ENCODE data around the gene PCDH7.

The PCDH7 gene, protein sequence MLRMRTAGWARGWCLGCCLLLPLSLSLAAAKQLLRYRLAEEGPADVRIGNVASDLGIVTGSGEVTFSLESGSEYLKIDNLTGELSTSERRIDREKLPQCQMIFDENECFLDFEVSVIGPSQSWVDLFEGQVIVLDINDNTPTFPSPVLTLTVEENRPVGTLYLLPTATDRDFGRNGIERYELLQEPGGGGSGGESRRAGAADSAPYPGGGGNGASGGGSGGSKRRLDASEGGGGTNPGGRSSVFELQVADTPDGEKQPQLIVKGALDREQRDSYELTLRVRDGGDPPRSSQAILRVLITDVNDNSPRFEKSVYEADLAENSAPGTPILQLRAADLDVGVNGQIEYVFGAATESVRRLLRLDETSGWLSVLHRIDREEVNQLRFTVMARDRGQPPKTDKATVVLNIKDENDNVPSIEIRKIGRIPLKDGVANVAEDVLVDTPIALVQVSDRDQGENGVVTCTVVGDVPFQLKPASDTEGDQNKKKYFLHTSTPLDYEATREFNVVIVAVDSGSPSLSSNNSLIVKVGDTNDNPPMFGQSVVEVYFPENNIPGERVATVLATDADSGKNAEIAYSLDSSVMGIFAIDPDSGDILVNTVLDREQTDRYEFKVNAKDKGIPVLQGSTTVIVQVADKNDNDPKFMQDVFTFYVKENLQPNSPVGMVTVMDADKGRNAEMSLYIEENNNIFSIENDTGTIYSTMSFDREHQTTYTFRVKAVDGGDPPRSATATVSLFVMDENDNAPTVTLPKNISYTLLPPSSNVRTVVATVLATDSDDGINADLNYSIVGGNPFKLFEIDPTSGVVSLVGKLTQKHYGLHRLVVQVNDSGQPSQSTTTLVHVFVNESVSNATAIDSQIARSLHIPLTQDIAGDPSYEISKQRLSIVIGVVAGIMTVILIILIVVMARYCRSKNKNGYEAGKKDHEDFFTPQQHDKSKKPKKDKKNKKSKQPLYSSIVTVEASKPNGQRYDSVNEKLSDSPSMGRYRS (N-terminal part only)

DNA sequence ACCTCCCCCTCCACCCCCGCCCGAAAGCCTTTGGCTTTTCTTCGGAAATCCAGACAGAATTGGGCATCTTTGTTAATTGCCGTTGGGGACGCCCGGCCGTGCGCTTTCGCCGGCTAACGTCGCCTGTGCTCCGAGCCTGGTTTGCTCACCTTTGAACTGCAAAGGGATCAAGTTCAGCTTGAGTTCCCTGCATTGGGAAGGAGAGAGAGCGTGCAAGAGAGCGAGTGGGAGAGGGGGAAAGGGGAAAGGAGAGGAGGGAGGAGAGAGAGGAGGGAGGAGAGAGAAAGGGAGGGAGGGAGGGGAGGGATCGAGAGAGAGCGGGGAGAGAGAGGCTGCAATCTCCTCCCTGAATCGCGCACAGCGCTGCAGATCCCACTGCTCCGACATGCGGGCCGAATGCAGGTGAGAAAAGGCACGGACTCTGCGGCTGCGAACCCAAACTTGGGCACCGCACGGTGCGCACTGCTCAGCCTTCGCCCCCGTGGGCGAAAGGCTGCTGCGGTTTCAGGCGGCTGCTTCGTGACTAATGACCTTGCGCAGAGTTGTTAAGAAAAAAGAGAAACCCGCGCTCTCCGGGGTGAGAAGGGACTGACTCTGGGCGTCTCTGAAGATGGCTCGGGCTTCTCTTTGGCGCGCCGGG is at the start of gene PCDH7:
Gene PCDH7, plus strand, starts transcription at position 349 of the 640 bp plus-strand sequence. CDS start 1,054 bp downstream, outside the sequence.
- DNase-seq (ENCODE audit: extremely low read depth in 1 of 2, low read depth in 1 of 2), result no peak

DNA sequence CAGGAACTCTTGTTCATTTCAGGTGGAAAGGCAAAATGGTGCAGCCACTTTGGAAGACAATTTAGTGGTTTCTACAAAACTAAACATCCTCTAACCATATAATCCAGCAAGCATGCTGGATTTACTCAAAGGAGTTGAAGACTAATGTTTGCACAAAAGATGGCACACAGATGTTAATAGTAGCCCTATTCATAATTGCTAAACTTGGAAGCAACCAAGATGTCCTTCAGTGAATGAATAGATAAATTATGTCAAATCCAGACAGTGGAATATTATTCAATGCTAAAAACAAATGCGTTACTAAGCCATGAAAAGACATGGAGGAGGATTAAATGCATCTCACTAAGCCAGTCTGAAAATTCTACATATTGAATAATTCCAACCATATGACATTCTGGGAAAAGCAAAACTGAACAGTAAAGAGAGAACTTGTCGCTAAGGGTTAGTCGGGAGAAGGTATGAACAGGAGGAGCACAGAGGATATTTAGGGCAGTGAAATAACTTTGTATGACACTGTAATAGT is 48.2 kb upstream of the PCDH7 start:
- DNase-seq (ENCODE audit: extremely low read depth in 1 of 2, low read depth in 1 of 2), result no peak

DNA sequence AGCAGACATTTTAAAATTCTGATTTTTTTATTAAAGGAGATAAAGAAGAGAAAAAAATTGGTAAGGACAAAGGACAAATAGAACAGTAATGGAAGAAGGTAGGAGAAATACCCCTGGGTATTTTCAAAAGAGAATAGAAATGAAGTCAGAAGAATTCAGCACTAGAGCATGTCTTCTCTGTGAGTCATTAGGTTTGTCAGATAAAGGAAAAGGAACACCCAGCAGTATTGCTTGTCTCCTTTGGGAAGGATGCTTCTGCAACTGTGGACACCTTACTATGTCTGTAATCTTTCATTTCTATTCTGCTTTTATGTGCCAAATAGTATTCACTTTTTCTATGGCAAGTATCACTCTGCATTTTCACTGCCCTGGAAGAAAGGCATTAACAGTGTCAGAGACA is 24.0 kb upstream of the PCDH7 start:
- no peak for DNase-seq (ENCODE audit: extremely low read depth in 1 of 2, low read depth in 1 of 2)

DNA sequence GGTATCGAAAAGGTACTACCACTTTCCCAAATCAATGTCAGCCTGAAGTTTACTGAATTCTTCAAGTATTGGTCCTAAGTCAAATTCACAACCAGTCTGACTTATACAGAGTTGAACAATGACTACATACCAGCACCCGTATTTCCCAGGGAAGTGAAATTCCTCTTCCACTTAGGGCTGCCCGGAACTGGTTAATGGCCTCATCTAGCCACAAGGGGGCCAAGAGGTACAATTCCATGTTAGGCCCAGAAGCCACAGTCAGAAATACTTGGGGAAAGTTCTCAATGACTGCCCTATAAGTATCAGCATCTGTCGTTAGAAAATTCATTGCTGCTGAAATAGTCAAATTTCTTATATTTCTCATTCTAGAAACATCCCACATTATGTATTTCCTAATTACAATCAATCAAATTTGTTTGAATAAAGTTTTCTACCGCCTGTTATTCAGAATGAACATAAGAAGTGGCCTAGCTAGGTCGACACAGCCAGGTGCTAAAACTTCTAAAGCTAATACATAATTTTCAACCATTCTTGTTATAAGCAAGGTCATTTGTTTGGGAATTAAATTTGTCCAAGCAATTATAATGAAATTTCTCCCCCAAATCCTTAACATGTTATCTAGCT is 5.6 kb upstream of the PCDH7 start:
- no peak for DNase-seq (ENCODE audit: extremely low read depth in 1 of 2, low read depth in 1 of 2)

DNA sequence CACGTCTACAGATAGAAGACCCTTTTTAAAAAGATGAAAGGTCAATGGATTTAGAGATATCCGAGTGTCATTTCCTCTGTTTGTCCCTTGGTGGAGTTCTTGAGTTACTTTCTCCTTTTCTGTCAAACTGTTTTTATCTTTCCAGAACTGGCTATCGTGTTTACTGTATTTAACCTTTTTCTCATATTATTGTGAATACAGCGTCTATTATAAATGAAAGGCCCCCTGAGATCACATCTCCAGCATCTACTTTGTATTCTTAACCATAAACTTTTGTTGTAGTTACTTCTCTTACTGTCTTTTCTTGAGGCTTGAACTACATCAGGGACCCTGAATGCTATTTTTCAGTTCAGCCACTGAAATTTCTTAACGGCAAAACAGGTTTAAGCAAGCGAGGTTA is 4.0 kb upstream of the PCDH7 start:
- no peak for DNase-seq (ENCODE audit: extremely low read depth in 1 of 2, low read depth in 1 of 2)

DNA sequence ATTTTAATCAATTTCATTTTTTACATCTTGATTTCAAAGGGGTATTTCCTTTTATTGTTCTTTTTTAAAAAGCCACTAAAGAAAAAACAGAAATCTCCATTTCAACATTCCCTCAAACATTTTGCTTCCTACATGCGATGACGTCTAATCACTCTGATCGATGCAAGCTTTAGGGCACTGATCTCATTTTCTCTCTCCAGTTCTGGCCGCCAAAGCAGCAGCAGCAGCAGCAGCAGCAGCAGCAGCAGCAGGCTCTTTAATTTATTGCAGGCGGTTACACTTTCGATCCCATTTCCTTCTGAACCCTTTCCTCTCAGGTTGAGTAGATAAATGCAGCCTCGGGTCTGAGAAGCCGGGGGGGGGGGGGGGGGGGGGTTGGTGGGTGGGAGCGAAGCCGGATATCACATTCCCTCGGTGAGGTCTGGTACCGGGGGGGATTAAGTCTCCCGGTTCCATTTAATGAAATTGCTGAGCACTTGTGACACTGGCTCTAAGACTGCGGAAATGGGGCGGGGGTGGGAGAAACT is 3.4 kb upstream of the PCDH7 start:
- no peak for DNase-seq (ENCODE audit: extremely low read depth in 1 of 2, low read depth in 1 of 2)

DNA sequence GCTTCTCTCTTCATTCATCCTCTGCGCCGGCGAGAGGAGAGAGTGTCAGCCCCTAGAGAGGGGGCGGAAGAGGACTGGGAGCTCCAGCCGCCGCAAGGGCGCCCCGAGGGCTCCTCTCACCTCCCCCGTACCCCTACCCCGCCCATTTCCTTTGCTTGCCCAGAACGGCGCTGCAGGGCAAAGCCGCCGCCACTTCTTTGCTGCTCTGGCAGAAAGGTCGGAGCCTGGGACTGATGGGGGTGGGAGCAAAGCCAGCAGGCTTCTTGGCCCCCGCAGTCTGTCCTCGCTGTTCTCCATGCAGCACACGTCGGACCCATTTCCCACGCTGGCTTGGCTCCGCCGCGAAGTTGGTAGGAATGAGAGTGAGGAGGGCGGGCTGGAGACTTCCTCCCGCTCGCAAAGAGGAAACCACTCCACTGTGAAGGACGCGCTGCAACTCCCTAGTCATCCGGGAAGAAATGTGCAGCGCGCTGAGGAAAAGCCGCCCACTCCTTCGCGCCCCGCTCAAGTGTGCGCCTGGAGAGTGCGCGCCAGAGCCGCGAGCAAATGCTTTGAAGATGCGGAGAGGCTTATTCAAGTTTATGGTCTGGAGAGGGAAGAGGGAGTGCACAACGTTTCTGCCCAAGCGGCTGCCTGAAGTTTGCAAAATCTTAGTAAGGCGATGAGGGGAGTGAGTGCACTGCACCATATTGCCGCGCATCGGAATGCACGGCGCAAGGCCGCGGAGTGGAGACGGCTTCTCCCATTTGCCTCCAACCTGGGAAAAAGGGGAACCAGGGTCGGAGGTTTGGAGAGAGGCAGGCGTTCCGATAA is 2.8 kb upstream of the PCDH7 start:
- DNase-seq (ENCODE audit: extremely low read depth in 1 of 2, low read depth in 1 of 2), result no peak

DNA sequence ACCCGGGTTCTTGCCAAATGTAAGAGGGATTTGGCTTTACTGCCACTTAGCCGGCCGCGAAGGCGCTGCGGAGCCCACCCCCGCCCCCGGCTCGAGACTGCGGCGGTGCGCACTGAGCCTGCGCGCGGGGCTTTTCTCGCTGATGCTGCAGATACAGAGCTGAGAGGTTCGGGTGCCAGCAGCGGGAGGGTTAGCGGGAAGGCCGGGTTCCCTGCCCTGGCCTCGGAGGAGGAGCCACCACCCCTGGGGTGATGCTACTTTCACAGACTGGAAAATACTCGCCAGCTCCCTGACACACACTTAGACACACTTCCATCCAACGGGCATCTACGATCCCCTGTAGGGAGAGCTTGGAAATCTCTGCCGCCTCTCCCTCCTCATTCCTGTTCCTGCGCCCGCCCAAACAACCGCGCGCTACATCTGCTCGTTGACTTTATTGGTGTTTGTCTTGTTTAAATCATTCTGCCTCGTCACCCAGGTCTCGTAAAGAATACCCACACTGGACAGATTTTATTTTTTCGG is 2.1 kb upstream of the PCDH7 start:
- no peak for DNase-seq (ENCODE audit: extremely low read depth in 1 of 2, low read depth in 1 of 2)

DNA sequence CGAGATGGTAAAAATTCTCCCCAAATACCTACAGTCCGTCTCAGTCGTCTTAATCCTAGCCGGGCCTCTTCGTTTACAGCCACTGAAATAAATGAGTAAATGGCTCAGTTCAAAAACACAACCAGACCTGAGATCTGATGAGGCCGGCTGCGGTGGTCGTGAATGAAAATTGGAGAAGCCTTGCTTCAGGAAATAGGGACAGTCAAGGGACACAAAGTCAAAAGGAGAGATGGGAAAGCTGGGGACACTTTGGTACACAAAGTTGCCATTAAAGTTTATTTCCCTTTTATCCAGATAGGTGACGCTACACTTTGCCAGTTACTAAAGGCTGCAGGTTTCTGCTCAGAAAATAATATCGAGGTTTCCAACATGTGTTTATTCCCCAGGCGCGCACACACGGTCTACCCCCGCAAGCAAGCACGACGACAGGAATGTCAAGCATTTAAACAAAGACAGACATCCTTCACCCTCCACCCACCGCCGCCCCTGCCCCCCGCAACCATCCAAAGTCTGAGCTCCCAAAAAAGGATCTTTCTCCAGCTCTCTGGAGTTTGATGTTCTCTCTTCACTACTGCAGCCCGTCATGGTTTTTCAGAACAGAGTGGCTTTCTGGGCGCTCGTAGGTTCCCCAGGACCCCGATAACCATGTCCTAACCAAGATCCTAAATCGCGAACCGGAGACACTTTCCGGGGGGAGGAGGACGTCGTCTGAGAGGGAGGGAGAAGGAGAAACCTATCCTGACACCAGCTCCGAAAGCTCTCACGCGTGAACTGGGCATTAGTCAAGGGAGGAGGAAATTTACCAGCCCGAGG is 1.3 kb upstream of the PCDH7 start:
- DNase-seq (ENCODE audit: extremely low read depth in 1 of 2, low read depth in 1 of 2), result no peak

DNA sequence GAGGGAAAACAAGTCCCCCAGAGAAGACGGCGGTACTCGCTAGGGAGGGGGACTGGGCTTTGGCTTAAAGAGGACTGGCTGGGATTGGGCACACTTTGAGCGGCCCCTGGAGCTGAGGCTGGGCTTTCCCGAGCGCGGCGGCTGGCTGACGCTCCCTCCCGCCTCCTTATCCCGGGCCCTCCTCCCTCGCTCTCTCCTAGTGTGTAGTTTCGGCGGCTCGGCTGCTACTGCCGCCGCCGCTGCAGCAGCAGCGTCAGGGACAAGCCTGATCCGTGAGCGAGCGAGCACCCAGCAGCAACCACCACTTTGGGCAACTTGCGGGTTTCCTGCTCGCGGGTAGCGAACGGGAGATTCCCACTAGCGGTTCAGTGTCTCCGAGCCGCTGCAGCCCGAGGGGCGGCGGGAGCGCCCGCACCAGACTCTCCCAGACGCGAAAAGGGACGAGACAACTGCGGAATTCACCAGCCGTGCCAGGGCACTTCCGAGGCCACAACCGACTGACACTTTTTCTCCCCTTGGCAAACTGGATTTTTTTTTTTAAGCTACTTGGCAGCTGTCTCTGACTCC is 632 bp upstream of the PCDH7 start:
- no peak for DNase-seq (ENCODE audit: extremely low read depth in 1 of 2, low read depth in 1 of 2)

DNA sequence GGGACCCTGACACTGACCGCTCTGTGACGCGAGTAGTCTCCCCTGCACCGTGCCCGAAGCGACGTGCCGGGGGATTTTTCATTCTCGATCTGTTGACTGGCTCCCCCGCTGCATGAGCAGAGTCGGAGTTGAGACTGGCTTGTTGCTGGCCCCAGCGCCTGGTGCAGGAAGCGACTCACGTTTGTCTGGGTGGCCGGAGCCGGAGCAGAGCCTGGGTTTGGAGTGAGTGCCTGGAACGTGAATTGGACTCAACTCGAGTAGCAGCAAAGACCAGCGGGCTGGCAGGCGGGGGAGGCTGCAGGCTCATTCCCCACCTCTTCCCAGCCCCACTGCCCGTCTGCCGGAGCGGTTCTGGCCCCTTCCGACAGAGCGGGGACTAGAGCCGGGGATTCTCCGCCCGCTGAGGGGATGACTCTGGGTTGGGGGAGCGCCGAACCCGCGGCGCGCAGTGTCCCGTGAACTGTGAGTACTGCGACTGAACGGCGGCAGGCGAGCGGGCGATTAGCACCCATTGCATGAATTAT is 554 bp downstream of the PCDH7 start:
- no peak for DNase-seq (ENCODE audit: extremely low read depth in 1 of 2, low read depth in 1 of 2)

DNA sequence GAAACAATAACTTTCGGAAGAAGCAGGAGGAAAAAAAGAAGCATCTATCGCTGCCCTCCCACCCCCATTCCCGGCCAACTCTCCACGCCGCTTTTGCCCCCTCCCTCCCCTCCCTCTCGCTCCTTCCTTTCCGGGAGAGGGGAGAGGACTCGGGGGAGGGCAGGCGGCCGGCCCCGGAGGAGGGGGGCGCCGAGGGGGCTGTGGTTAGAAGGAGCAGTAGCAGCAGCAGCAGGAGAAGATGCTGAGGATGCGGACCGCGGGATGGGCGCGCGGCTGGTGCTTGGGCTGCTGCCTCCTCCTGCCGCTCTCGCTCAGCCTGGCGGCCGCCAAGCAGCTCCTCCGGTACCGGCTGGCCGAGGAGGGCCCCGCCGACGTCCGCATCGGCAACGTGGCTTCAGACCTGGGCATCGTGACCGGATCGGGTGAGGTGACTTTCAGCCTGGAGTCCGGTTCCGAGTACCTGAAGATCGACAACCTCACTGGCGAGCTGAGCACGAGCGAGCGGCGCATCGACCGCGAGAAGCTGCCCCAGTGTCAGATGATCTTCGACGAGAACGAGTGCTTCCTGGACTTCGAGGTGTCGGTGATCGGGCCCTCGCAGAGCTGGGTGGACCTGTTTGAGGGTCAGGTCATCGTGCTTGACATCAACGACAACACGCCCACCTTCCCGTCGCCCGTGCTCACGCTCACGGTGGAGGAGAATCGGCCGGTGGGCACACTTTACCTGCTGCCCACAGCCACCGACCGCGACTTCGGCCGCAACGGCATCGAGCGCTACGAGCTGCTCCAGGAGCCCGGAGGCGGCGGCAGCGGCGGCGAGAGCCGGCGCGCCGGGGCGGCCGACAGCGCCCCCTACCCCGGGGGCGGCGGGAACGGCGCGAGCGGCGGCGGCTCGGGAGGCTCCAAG is 1.3 kb downstream of the PCDH7 start:
- no peak for DNase-seq (ENCODE audit: extremely low read depth in 1 of 2, low read depth in 1 of 2)

DNA sequence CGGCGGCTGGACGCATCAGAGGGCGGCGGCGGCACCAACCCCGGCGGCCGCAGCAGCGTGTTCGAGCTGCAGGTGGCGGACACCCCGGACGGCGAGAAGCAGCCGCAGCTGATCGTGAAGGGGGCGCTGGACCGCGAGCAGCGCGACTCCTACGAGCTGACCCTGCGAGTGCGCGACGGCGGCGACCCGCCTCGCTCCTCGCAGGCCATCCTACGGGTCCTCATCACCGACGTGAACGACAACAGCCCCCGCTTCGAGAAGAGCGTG is 1.9 kb downstream of the PCDH7 start:
- DNase-seq (ENCODE audit: extremely low read depth in 1 of 2, low read depth in 1 of 2), result no peak

DNA sequence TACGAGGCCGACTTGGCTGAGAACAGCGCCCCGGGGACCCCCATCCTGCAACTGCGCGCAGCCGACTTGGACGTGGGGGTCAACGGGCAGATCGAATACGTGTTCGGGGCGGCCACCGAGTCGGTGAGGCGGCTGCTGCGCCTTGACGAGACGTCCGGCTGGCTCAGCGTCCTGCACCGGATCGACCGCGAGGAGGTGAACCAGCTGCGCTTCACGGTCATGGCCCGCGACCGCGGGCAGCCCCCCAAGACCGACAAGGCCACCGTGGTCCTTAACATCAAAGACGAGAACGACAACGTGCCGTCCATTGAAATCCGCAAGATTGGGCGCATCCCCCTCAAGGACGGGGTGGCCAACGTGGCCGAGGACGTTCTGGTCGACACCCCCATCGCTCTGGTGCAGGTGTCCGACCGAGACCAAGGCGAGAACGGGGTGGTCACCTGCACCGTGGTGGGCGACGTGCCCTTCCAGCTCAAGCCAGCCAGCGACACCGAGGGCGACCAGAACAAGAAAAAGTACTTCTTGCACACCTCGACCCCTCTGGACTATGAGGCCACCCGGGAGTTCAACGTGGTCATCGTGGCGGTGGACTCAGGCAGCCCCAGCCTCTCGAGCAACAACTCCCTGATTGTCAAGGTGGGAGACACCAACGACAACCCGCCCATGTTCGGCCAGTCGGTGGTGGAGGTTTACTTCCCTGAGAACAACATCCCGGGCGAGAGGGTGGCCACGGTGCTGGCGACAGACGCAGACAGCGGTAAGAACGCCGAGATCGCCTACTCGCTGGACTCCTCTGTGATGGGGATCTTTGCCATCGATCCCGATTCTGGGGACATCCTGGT is 2.4 kb downstream of the PCDH7 start:
- DNase-seq (ENCODE audit: extremely low read depth in 1 of 2, low read depth in 1 of 2), result no peak

DNA sequence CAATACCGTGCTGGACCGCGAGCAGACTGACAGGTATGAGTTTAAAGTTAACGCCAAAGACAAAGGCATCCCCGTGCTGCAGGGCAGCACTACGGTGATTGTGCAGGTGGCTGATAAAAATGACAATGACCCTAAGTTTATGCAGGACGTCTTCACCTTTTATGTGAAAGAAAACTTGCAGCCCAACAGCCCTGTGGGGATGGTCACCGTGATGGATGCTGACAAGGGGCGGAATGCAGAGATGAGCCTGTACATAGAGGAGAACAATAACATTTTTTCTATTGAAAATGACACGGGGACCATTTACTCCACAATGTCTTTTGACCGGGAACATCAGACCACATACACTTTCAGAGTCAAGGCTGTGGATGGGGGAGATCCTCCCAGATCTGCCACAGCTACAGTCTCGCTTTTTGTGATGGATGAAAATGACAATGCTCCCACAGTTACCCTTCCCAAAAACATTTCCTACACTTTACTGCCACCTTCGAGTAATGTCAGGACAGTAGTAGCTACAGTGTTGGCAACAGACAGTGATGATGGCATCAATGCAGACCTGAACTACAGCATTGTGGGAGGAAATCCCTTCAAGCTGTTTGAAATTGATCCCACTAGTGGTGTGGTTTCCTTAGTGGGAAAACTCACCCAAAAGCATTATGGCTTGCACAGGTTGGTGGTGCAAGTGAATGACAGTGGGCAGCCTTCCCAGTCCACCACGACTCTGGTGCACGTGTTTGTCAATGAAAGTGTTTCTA is 3.2 kb downstream of the PCDH7 start:
- no peak for DNase-seq (ENCODE audit: extremely low read depth in 1 of 2, low read depth in 1 of 2)

DNA sequence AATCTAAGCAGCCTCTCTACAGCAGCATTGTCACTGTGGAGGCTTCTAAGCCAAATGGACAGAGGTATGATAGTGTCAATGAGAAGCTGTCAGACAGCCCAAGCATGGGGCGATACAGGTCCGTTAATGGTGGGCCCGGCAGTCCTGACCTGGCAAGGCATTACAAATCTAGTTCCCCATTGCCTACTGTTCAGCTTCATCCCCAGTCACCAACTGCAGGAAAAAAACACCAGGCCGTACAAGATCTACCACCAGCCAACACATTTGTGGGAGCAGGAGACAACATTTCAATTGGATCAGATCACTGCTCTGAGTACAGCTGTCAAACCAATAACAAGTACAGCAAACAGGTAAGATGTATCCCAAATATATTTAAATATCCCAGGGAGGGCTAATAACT is 4.1 kb downstream of the PCDH7 start:
- no peak for DNase-seq (ENCODE audit: extremely low read depth in 1 of 2, low read depth in 1 of 2)
